HG02981 (cell line): Measurements from ENCODE around the gene HHIPL1.

Experiments used
- ATAC-seq: cut with Tn5 transposase; IDR thresholded peaks from one replicate; pipeline ENCODE4 v1.9.1; 2021; ENCODE audit warnings: mild to moderate bottlenecking, moderate library complexity; ENCODE audit not compliant: unreplicated experiment

Gene HHIPL1

GRCh38 chr14:99687284-99688209 is 42.6 kb downstream of the HHIPL1 start:
- ATAC-seq: no peak

GRCh38 chr14:99688210-99688581 is 43.3 kb downstream of the HHIPL1 start:
- ATAC-seq: no peak

GRCh38 chr14:99688629-99689028 is 43.7 kb downstream of the HHIPL1 start:
- no peak for ATAC-seq

- no peak for ATAC-seq
Measured at GRCh38 chr14:99689266-99690236, 44.6 kb downstream of the HHIPL1 start.

GRCh38 chr14:99690636-99691035 is 45.7 kb downstream of the HHIPL1 start:
- no peak for ATAC-seq

- ATAC-seq: no peak
Measured at GRCh38 chr14:99691111-99691885, 46.4 kb downstream of the HHIPL1 start.

GRCh38 chr14:99693918-99694317 is 49.0 kb downstream of the HHIPL1 start:
- no peak for ATAC-seq

- no peak for ATAC-seq
Measured at GRCh38 chr14:99696929-99697328, 52.0 kb downstream of the HHIPL1 start.

- ATAC-seq: no peak
Measured at GRCh38 chr14:99698236-99698635, 53.3 kb downstream of the HHIPL1 start.

- no peak for ATAC-seq
Measured at GRCh38 chr14:99698642-99699041, 53.7 kb downstream of the HHIPL1 start.

GRCh38 chr14:99699085-99699760 is 54.3 kb downstream of the HHIPL1 start:
- ATAC-seq: no peak

- no peak for ATAC-seq
Measured at GRCh38 chr14:99699861-99700260, 54.9 kb downstream of the HHIPL1 start.

GRCh38 chr14:99700379-99700778 is 55.5 kb downstream of the HHIPL1 start:
- no peak for ATAC-seq

- ATAC-seq: no peak
Measured at GRCh38 chr14:99701260-99701659, 56.3 kb downstream of the HHIPL1 start.

- no peak for ATAC-seq
Measured at GRCh38 chr14:99702115-99702514, 57.2 kb downstream of the HHIPL1 start.

- no peak for ATAC-seq
Measured at GRCh38 chr14:99703381-99703780, 58.5 kb downstream of the HHIPL1 start.

- no peak for ATAC-seq
Measured at GRCh38 chr14:99704037-99704436, 59.1 kb downstream of the HHIPL1 start.

- ATAC-seq: no peak
Measured at GRCh38 chr14:99706107-99706900, 61.4 kb downstream of the HHIPL1 start.

GRCh38 chr14:99707420-99707819 is 62.5 kb downstream of the HHIPL1 start:
- no peak for ATAC-seq
